Measurements from ENCODE around the gene COL8A2. TPM values are rescaled to one million over a fixed set of nuclear protein-coding genes. Genes with fewer than 3 reads are reported as not detected.

Gene COL8A2
- total RNA-seq, 1 experiment from 2014 or later: 1.2 TPM

GRCh38 chr1:36172983-36173382 is 48.0 kb upstream of the COL8A2 start:
- ATAC-seq (no peak; the same call in 1 of the 2 replicates), DNase-seq (ENCODE audit: low read depth, low spot score) (no peak)
- Histone ChIP-seq H3K4me3 (ENCODE audit: low read depth in 2 of 2, low read length in 2 of 2) (no peak overlapping the region), H3K27me3 (ENCODE audit: control insufficient read depth, insufficient read depth, low read length) (no peaks in the 10 kb centered on the region), H3K36me3 (ENCODE audit: control insufficient read depth, insufficient read depth, low read length) (peaks cover 8% of the 10 kb centered on the region), H3K27ac (ENCODE audit: low read length) (no peak overlapping the region), H3K9me3 (ENCODE audit: control insufficient read depth, insufficient read depth, low read depth, low read length) (no peaks in the 10 kb centered on the region), H3K4me1 (ENCODE audit: control insufficient read depth, insufficient read depth, low read length) (no peaks in the 10 kb centered on the region)
- intact Hi-C loops (cut with micrococcal nuclease; ENCODE audit: unreplicated experiment): no loop called here
- in situ Hi-C loops (cut with HindIII; ENCODE audit: low pct_unique_long_range_greater_than_20kb, low sequenced_read_pairs): no loop called here
- no TSS peak for BruUV-seq (replicated peaks)
- POLR2A ChIA-PET: no interaction called here
- CTCF ChIA-PET: no interaction called here
- no peak for TF ChIP-seq SIN3A (IDR thresholded peaks at IDR 0.05; ENCODE audit: borderline replicate concordance, insufficient read depth, low read depth, low read length)
- no peak for TF ChIP-seq TCF7L2 (IDR thresholded peaks at IDR 0.05; ENCODE audit: low read depth, low read length)
- no peak for TF ChIP-seq POLR2AphosphoS5 (IDR thresholded peaks at IDR 0.05; ENCODE audit: low read depth, low read length)
- TF ChIP-seq REST (IDR thresholded peaks at IDR 0.05; ENCODE audit: insufficient read depth in 1 of 2, low read depth in 2 of 2, low read length in 1 of 2): no peak
- TF ChIP-seq CTCF (IDR thresholded peaks at IDR 0.05): no peak

- intact Hi-C loops (cut with micrococcal nuclease; ENCODE audit: unreplicated experiment) (no loop called here), in situ Hi-C loops (cut with HindIII; ENCODE audit: low pct_unique_long_range_greater_than_20kb, low sequenced_read_pairs) (no loop called here)
- ChIA-PET POLR2A (no interaction called here), CTCF (no interaction called here)
- ATAC-seq (no peak), DNase-seq (ENCODE audit: low read depth, low spot score) (no peak)
- Histone ChIP-seq H3K27me3 (ENCODE audit: control insufficient read depth, insufficient read depth, low read length) (no peaks in the 10 kb centered on the region), H3K4me1 (ENCODE audit: control insufficient read depth, insufficient read depth, low read length) (no peaks in the 10 kb centered on the region), H3K4me3 (ENCODE audit: low read depth in 2 of 2, low read length in 2 of 2) (no peak overlapping the region), H3K9me3 (ENCODE audit: control insufficient read depth, insufficient read depth, low read depth, low read length) (no peaks in the 10 kb centered on the region), H3K36me3 (ENCODE audit: control insufficient read depth, insufficient read depth, low read length) (peaks cover 8% of the 10 kb centered on the region), H3K27ac (ENCODE audit: low read length) (no peak overlapping the region)
- BruUV-seq (replicated peaks): no TSS peak
- TF ChIP-seq REST (IDR thresholded peaks at IDR 0.05; ENCODE audit: insufficient read depth in 1 of 2, low read depth in 2 of 2, low read length in 1 of 2) (no peak), CTCF (IDR thresholded peaks at IDR 0.05) (no peak), POLR2AphosphoS5 (IDR thresholded peaks at IDR 0.05; ENCODE audit: low read depth, low read length) (no peak)
Observed at GRCh38 chr1:36172017-36172747, 47.2 kb upstream of the COL8A2 start.

Data from Panc1 (cell line).